ENCODE results near the gene SPAG6. TPM values are rescaled to one million over a fixed set of nuclear protein-coding genes. Genes with fewer than 3 reads are reported as not detected.

SPAG6 gene
- polyA plus RNA-seq, 1 experiment: not detected

GRCh38 chr10:22443175-22443901 lies 98.0 kb downstream of the SPAG6 start:
- H3K27me3 ChIP-seq (ENCODE audit: control insufficient read depth, insufficient read depth, low read length): peaks cover 3% of the 10 kb centered on the region
- ChIA-PET POLR2A (interaction anchor here (0.6 kb wide), 1 partner anchor 31 kb away, joined by 3 read pairs; no protein-coding TSS in a partner anchor), CTCF (interaction anchor here (0.5 kb wide), 1 partner anchor 13 kb away, joined by 3 read pairs; no protein-coding TSS in a partner anchor)
- no peak for TF ChIP-seq CTCF (IDR thresholded peaks at IDR 0.05; ENCODE audit: insufficient read depth, low read depth, low read length)
- no peak overlapping the region for H3K4me3 ChIP-seq (ENCODE audit: low read depth, low read length)
- no peak for DNase-seq (ENCODE audit: low read depth)
- no peaks in the 10 kb centered on the region for H3K36me3 ChIP-seq (ENCODE audit: control insufficient read depth, insufficient read depth, low read length)

GRCh38 chr10:22444219-22444788 lies 99.0 kb downstream of the SPAG6 start:
- no peak for DNase-seq (ENCODE audit: low read depth)
- POLR2A ChIA-PET: no interaction called here
- no peak for TF ChIP-seq CTCF (IDR thresholded peaks at IDR 0.05; ENCODE audit: insufficient read depth, low read depth, low read length)
- Histone ChIP-seq H3K27me3 (ENCODE audit: control insufficient read depth, insufficient read depth, low read length) (peaks cover 3% of the 10 kb centered on the region), H3K4me3 (ENCODE audit: low read depth, low read length) (no peak overlapping the region), H3K36me3 (ENCODE audit: control insufficient read depth, insufficient read depth, low read length) (no peaks in the 10 kb centered on the region)
- CTCF ChIA-PET: no interaction called here

- POLR2A ChIA-PET: no interaction called here
Observed at GRCh38 chr10:22445495-22445894, 100.2 kb downstream of the SPAG6 start.

GRCh38 chr10:22447068-22447467 lies 101.8 kb downstream of the SPAG6 start:
- TF ChIP-seq CTCF (IDR thresholded peaks at IDR 0.05; ENCODE audit: insufficient read depth, low read depth, low read length): no peak
- DNase-seq (ENCODE audit: low read depth): no peak
- Histone ChIP-seq H3K4me3 (ENCODE audit: low read depth, low read length) (no peak overlapping the region), H3K36me3 (ENCODE audit: control insufficient read depth, insufficient read depth, low read length) (no peaks in the 10 kb centered on the region), H3K27me3 (ENCODE audit: control insufficient read depth, insufficient read depth, low read length) (peaks cover 3% of the 10 kb centered on the region)
- ChIA-PET POLR2A (no interaction called here), CTCF (no interaction called here)

More at GRCh38 chr10:22445495-22445894, 100.2 kb downstream of the SPAG6 start:
- Histone ChIP-seq H3K4me3 (ENCODE audit: low read depth, low read length) (no peak overlapping the region), H3K36me3 (ENCODE audit: control insufficient read depth, insufficient read depth, low read length) (no peaks in the 10 kb centered on the region), H3K27me3 (ENCODE audit: control insufficient read depth, insufficient read depth, low read length) (peaks cover 3% of the 10 kb centered on the region)
- no peak for TF ChIP-seq CTCF (IDR thresholded peaks at IDR 0.05; ENCODE audit: insufficient read depth, low read depth, low read length)
- CTCF ChIA-PET: interaction anchor here (1.0 kb wide), 1 partner anchor 11 kb away, joined by 3 read pairs; no protein-coding TSS in a partner anchor
- no peak for DNase-seq (ENCODE audit: low read depth)

- H3K36me3 ChIP-seq (ENCODE audit: control insufficient read depth, insufficient read depth, low read length): no peaks in the 10 kb centered on the region
- CTCF ChIA-PET: no interaction called here
Observed at GRCh38 chr10:22451346-22451745, 106.0 kb downstream of the SPAG6 start.

More at GRCh38 chr10:22451346-22451745, 106.0 kb downstream of the SPAG6 start:
- no peak for DNase-seq (ENCODE audit: low read depth)
- no peak for TF ChIP-seq CTCF (IDR thresholded peaks at IDR 0.05; ENCODE audit: insufficient read depth, low read depth, low read length)
- POLR2A ChIA-PET: no interaction called here
- Histone ChIP-seq H3K4me3 (ENCODE audit: low read depth, low read length) (no peak overlapping the region), H3K27me3 (ENCODE audit: control insufficient read depth, insufficient read depth, low read length) (peaks cover 1% of the 10 kb centered on the region; the same call in 1 of the 2 replicates)

Data from BJ (cell line).